Hepatocyte (in vitro differentiated cells): Measurements from ENCODE around the gene ACER1. TPM values are rescaled to one million over a fixed set of nuclear protein-coding genes. Genes with fewer than 3 reads are reported as not detected.

Source experiments
- DNase-seq: peaks from one replicate; pipeline ENCODE4 v3.0.0-alpha.2; 2016; ENCODE audit warnings: low spot score
- H2AFZ ChIP-seq: fragments of 200-600 bp; sonication (generic); 2 replicates; pipeline ENCODE4 v1.6.0; 2016; ENCODE audit warnings: antibody characterized with exemption, mild to moderate bottlenecking
- H3K27ac ChIP-seq: fragments of 200-600 bp; sonication (generic); 2 replicates; pipeline ENCODE4 v1.5.1; 2016; ENCODE audit warnings: mild to moderate bottlenecking
- H3K27me3 ChIP-seq: fragments of 200-600 bp; sonication (generic); 2 replicates; pipeline ENCODE4 v1.6.1; 2016
- H3K36me3 ChIP-seq: fragments of 200-600 bp; sonication (generic); replicated peaks from 2 replicates; pipeline ENCODE4 v1.5.1; 2016; ENCODE audit warnings: low read depth; ENCODE audit not compliant: insufficient read depth
- H3K4me1 ChIP-seq: fragments of 200-600 bp; sonication (generic); 2 replicates; pipeline ENCODE4 v1.5.1; 2016; ENCODE audit warnings: mild to moderate bottlenecking, moderate library complexity; ENCODE audit not compliant: insufficient read depth
- H3K4me2 ChIP-seq: fragments of 200-600 bp; sonication (generic); 2 replicates; pipeline ENCODE4 v1.6.0; 2016
- H3K4me3 ChIP-seq: fragments of 200-600 bp; sonication (generic); 2 replicates; pipeline ENCODE4 v1.5.1; 2016; ENCODE audit warnings: mild to moderate bottlenecking
- H3K79me2 ChIP-seq: fragments of 200-600 bp; sonication (generic); 2 replicates; pipeline ENCODE4 v1.6.0; 2017; ENCODE audit warnings: mild to moderate bottlenecking
- H3K9me2 ChIP-seq: fragments of 200-600 bp; sonication (generic); replicated peaks from 2 replicates; pipeline ENCODE4 v1.6.0; 2017; ENCODE audit warnings: mild to moderate bottlenecking; ENCODE audit not compliant: insufficient read depth
- H3K9me3 ChIP-seq: fragments of 200-600 bp; sonication (generic); 2 replicates; pipeline ENCODE4 v1.5.1; 2016; ENCODE audit warnings: low read depth, mild to moderate bottlenecking
- H4K20me1 ChIP-seq: fragments of 200-600 bp; sonication (generic); 2 replicates; pipeline ENCODE4 v1.6.0; 2016; ENCODE audit warnings: mild to moderate bottlenecking; ENCODE audit not compliant: insufficient read depth, poor library complexity, severe bottlenecking
- EZH2 ChIP-seq: fragments of 200-600 bp; sonication (generic); IDR thresholded peaks from 2 replicates; pipeline ENCODE4 v1.6.1; 2016; ENCODE audit warnings: antibody characterized with exemption, mild to moderate bottlenecking, borderline replicate concordance
- EZH2phosphoT487 ChIP-seq: fragments of 200-600 bp; sonication (generic); IDR thresholded peaks from one replicate; pipeline ENCODE4 v1.6.1; 2018; ENCODE audit warnings: antibody characterized with exemption, mild to moderate bottlenecking, low read depth, moderate library complexity; ENCODE audit not compliant: unreplicated experiment, severe bottlenecking
- WGBS: methylation state at CpG from one replicate; pipeline ENCODE4 v1.1.6; 2016; ENCODE audit warnings: low lambda C conversion rate; ENCODE audit errors: missing lambda C conversion rate; 5-methylcytosine and 5-hydroxymethylcytosine counted together
- polyA plus RNA-seq: library from polyadenylated mRNA; unstranded; fragments of >200 nt; fragmentation: Nextera tagmentation; extraction: Ambion mirVana; gene quantifications from 2 replicates; pipeline ENCODE4 v1.2.1, GENCODE V29; 2016
- total RNA-seq: library from RNA; depleted of rRNA; stranded (reverse); fragments of >200 nt; gene quantifications from 2 replicates; pipeline ENCODE4 v1.2.3, GENCODE V29; 2014
- TF ChIP-seq, protein P1 (sequence below): fragments of 200-600 bp; sonication (generic); IDR thresholded peaks from 2 replicates; pipeline ENCODE4 v1.5.1; 2016; ENCODE audit warnings: antibody characterized with exemption, mild to moderate bottlenecking; ENCODE audit not compliant: poor library complexity

ACER1 gene
- total and polyA plus RNA-seq, 2 experiments from 2014 or later, result not detected

- Histone ChIP-seq H3K9me2 (no peaks in the 10 kb centered on the region), H3K4me3 (no peak overlapping the region), H3K4me1 (peaks cover 5% of the 10 kb centered on the region), H2AFZ (no peak overlapping the region), H4K20me1 (no peaks in the 10 kb centered on the region), H3K27me3 (no peaks in the 10 kb centered on the region), H3K79me2 (peaks cover 3% of the 10 kb centered on the region), H3K36me3 (no peaks in the 10 kb centered on the region), H3K4me2 (no peak overlapping the region), H3K27ac (no peak overlapping the region), H3K9me3 (no peaks in the 10 kb centered on the region)
- no peak for DNase-seq
- 80% methylated on average over 19 of the region's 19 CpGs for WGBS
- TF ChIP-seq, protein P1, sequence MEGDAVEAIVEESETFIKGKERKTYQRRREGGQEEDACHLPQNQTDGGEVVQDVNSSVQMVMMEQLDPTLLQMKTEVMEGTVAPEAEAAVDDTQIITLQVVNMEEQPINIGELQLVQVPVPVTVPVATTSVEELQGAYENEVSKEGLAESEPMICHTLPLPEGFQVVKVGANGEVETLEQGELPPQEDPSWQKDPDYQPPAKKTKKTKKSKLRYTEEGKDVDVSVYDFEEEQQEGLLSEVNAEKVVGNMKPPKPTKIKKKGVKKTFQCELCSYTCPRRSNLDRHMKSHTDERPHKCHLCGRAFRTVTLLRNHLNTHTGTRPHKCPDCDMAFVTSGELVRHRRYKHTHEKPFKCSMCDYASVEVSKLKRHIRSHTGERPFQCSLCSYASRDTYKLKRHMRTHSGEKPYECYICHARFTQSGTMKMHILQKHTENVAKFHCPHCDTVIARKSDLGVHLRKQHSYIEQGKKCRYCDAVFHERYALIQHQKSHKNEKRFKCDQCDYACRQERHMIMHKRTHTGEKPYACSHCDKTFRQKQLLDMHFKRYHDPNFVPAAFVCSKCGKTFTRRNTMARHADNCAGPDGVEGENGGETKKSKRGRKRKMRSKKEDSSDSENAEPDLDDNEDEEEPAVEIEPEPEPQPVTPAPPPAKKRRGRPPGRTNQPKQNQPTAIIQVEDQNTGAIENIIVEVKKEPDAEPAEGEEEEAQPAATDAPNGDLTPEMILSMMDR, result no peak
- TF ChIP-seq EZH2 (no peak), EZH2phosphoT487 (no peak)
Observed at GRCh38 chr19:6376512-6377190, 43.2 kb upstream of the ACER1 start.

DNA sequence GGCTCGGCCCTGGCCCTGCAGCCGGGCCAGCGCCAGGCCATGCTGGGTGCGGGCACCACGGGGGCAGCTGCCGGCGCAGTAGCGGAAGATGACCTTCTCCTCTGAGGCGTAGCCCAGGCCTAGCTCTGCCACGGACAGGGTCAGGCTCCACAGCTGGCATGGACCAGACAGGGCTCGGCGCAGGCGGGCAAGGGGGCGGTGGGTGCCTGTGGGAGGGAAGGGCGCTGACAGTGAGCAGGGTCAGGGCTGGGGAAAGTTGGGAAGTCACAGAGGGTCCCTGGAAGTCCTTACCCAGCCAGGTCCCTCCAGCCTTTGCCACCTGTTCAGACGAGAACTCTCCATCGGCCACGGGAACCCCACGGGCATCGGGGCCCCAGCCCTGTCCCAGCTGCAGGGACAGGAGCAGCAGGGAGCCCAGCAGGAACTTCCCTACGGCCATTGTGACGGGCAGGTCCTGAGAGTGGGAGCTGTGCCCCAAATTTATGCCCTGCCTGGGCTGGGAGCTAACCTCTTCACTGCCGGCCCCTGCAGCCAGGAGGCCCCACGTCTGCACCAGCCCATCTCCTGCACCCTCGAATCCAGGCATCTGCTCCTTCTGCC is 42.1 kb upstream of the ACER1 start, which contains the start of gene PSPN:
Gene PSPN (minus strand): TSS at position 523 of the 600 bp plus-strand sequence. CDS start 84 bp downstream, at position 439.
- Histone ChIP-seq H3K27ac (no peak within 1 kb of the TSS), H3K27me3 (no peaks in the 10 kb centered on the region), H3K9me2 (no peaks in the 10 kb centered on the region), H2AFZ (no peak within 1 kb of the TSS), H3K4me1 (peaks cover 5% of the 10 kb centered on the region), H3K9me3 (no peaks in the 10 kb centered on the region), H3K79me2 (peaks cover 3% of the 10 kb centered on the region), H3K36me3 (no peaks in the 10 kb centered on the region), H3K4me3 (no peak within 1 kb of the TSS), H4K20me1 (no peaks in the 10 kb centered on the region), H3K4me2 (no peak within 1 kb of the TSS)
- DNase-seq, result no peak
- TF ChIP-seq, protein P1, result no peak
- TF ChIP-seq EZH2phosphoT487 (no peak), EZH2 (no peak)
- 91% methylated on average over 22 of the region's 25 CpGs for WGBS

DNA sequence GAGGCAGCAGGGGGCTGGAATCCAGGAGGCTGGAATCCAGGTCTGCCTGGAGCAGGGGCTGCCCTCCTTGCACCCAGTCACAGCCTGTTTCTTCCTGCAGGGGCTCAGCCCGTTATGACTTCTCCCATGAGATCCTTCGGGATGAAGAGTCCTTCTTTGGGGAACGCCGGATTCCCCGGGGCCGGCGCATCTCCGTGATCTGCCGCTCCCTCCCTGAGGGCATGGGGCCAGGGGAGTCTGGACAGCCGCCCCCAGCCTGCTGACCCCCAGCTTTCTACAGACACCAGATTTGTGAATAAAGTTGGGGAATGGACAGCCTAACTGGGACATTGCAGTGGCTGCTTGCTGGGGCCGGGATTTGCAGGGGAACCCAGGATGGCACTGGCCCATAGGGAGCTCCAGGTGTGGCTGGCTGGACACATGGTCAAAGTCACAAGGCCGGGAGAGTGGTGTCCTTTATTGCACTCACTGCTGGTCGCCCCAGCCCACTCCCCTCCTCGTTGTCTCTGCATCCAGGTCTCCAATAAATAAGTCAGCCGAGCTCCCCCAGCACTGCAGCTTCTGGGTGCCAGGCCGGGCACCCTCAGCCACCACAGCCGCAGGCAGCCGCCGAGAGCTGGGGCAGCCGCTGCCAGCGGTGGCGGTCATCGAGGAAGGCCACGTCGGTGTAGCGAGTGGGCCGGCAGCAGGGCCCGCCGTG is 41.4 kb upstream of the ACER1 start:
- Histone ChIP-seq H3K9me2 (no peaks in the 10 kb centered on the region), H3K27ac (no peak overlapping the region), H3K4me1 (peaks cover 5% of the 10 kb centered on the region), H3K9me3 (no peaks in the 10 kb centered on the region), H4K20me1 (no peaks in the 10 kb centered on the region), H3K4me2 (no peak overlapping the region), H3K79me2 (peaks cover 3% of the 10 kb centered on the region), H3K4me3 (no peak overlapping the region), H2AFZ (no peak overlapping the region), H3K27me3 (no peaks in the 10 kb centered on the region), H3K36me3 (no peaks in the 10 kb centered on the region)
- WGBS, result 95% methylated on average over 24 of the region's 29 CpGs
- no peak for TF ChIP-seq EZH2phosphoT487
- TF ChIP-seq EZH2, result no peak
- TF ChIP-seq, protein P1, result no peak
- no peak for DNase-seq
